Activated naive CD4-positive, alpha-beta T cell treated with anti-CD3 and anti-CD28 coated beads, Interleukin-2, amount 10 ng/mL, durations not matched to agents 5 hours and 36 hours (primary cell): ENCODE measurements around the gene ARSG. TPM values are rescaled to one million over a fixed set of nuclear protein-coding genes. Genes with fewer than 3 reads are reported as not detected.

ENCODE experiments used
- microRNA-seq: library from miRNA; unstranded; fragments of <30 nt; microRNA quantifications from one replicate; pipeline ENCODE4 v1.2.0, GENCODE V29; 2022; ENCODE audit warnings: borderline microRNAs expressed, borderline replicate concordance
- total RNA-seq, 2 experiments: library from RNA; stranded (reverse); gene quantifications; one replicate each; pipeline ENCODE4 v1.2.3, GENCODE V29; 2021

The ARSG gene
- total RNA-seq = 1 to 10 TPM; 8.6 to 9.5 TPM

DNA sequence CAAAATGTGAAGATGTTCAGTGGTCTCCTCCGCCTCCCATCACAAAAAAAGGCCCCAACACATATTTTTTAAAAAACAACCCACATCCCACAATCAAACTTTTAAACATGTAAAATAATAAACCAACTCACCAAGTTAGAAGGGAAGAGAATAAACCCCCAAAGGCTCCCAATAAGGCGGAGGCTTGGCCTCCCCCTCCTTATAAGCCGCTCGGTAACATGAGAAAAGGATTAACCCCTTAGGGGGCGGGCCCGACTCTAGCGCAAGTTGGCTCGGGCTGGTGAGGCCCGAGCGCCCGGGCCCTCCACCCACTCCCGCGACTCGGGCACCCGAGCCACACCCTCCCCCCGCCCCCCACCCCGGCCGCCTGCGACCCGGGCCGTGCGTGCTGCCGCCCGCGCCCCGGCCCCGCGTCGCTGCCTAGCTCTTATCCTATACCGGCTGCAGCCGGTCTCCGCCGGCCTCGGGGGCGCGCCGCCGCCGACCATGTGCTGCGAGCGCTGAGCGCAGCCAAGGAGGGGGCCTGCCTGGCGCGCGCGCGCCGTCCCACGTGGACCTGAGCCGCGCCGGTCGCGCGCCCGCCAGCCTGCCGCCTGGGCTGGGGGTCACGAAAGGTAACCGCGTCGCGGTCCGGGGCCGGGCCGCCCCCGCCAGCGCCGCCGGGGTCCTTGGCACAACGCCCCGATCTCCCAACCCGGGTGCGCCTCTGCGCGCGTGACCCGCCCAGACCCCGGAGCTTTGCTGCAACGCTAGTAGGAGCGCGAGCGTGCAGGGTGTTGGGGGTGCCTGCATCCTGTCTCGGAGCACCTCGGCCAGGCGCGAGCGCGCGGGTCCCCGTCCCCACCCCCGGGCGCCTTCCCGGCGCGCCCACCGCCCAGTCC is at the start of gene ARSG, which contains the start of gene SLC16A6:
Gene ARSG, plus strand, starts transcription at position 541 of the 881 bp plus-strand sequence. CDS start 15,999 bp downstream, outside the sequence.
Gene SLC16A6, minus strand, starts transcription at position 173 of the 881 bp plus-strand sequence. CDS start 12,807 bp downstream, outside the sequence.

GRCh38 chr17:68247445-68248198 is 43.7 kb upstream of the ARSG start, which contains the start of gene AMZ2:
Gene AMZ2 (plus strand): TSS chr17:68248043. CDS start chr17:68250188, 2,145 bp downstream.

DNA sequence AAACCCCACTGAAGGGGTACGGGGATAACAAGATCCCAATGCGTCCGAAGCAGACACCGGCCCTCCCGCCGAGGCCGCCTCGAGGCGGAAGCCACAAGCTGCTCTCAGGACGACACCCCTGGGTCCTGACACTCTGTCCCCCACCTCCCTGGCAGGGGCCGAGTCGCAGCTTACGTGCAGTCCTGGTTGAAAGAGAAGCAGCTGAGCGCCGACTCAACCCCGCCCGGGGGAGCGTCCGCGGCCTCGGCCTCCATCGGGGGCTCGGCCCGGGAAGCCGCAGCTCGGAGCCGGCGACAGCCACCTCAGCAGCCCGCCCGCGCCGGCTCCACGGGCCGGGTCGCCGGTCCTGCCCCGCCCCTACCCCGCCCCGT is 165.9 kb downstream of the ARSG start, which contains the start of gene WIPI1:
Gene WIPI1, minus strand, starts transcription at position 329 of the 371 bp plus-strand sequence. Its CDS starts 75 bp downstream, at position 254.

Small RNA genes lying within 50 kb of the gene (microRNA-seq; reads per million reads assigned to microRNA genes)
- gene MIR635 = not detected

Other genes with a start within 250 kb of the ARSG start
- gene AMZ2, start 43.5 kb upstream of the ARSG start, total RNA-seq = 10 to 100 TPM; 67.5 to 70.2 TPM
- gene SLC16A6, start 368 bp upstream of the ARSG start, total RNA-seq = 1 to 10 TPM; 3.7 to 4.3 TPM
- 10 to 100 TPM; 33.2 to 34.2 TPM for gene WIPI1, start 166.0 kb downstream of the ARSG start, total RNA-seq
- gene PRKAR1A, start 220.9 kb downstream of the ARSG start, total RNA-seq = 100 to 1,000 TPM; 221 to 226 TPM